GM12864 (cell line): ENCODE measurements around the gene TIRAP.

ENCODE experiments used
- DNase-seq: peaks from one replicate; pipeline ENCODE4 v3.0.0-alpha.2; 2011; ENCODE audit warnings: low read depth
- H3K4me3 ChIP-seq: 2 replicates; pipeline ENCODE4 v1.5.1; 2011; ENCODE audit warnings: mild to moderate bottlenecking, low read depth, low read length, control low read depth
- CTCF ChIP-seq: IDR thresholded peaks from 2 replicates; pipeline ENCODE4 v1.5.1; 2011; ENCODE audit warnings: low read depth, mild to moderate bottlenecking, moderate library complexity, low read length, control low read depth, inconsistent platforms; ENCODE audit errors: missing control alignments

The TIRAP gene

GRCh38 chr11:126268708-126269579 lies 13.9 kb upstream of the TIRAP start, which contains the start of the genes FOXRED1 and SRPRA:
Gene FOXRED1, plus strand, starts transcription at chr11:126269154. Its CDS starts 53 bp downstream, at chr11:126269207.
Gene SRPRA, minus strand, starts transcription at chr11:126268895. Its CDS starts 91 bp downstream, at chr11:126268804.
- TF ChIP-seq CTCF: no peak
- DNase-seq: peak; percentile 95
- H3K4me3 ChIP-seq: peak within 1 kb of the TSS; percentile 99

GRCh38 chr11:126277322-126277721 lies 5.6 kb upstream of the TIRAP start:
- no peak for TF ChIP-seq CTCF
- H3K4me3 ChIP-seq: no peak overlapping the region
- no peak for DNase-seq

- H3K4me3 ChIP-seq: no peak overlapping the region
- DNase-seq: no peak
- TF ChIP-seq CTCF: no peak
Observed at GRCh38 chr11:126277780-126278179, 5.1 kb upstream of the TIRAP start.

- H3K4me3 ChIP-seq: no peak overlapping the region
- no peak for DNase-seq
- TF ChIP-seq CTCF: no peak
Observed at GRCh38 chr11:126279191-126279590, 3.7 kb upstream of the TIRAP start.

GRCh38 chr11:126280595-126280994 lies 2.3 kb upstream of the TIRAP start:
- TF ChIP-seq CTCF: no peak
- H3K4me3 ChIP-seq: no peak overlapping the region
- DNase-seq: no peak

GRCh38 chr11:126281245-126281644 lies 1.6 kb upstream of the TIRAP start:
- H3K4me3 ChIP-seq: no peak overlapping the region
- no peak for DNase-seq
- TF ChIP-seq CTCF: no peak
